ENCODE results near the gene PRDM16. TPM values are rescaled to one million over a fixed set of nuclear protein-coding genes. Genes with fewer than 3 reads are reported as not detected.

Gene PRDM16
- total RNA-seq, 1 donor from 2014 or later, result 5.6 TPM

GRCh38 chr1:3038571-3039181, 30.3 kb upstream of the PRDM16 start:
- peaks cover 2% of the 10 kb centered on the region for H3K27me3 ChIP-seq (ENCODE audit: control insufficient read depth, insufficient read depth, low read length)
- no peaks in the 10 kb centered on the region for H3K36me3 ChIP-seq (ENCODE audit: control insufficient read depth, insufficient read depth, low read length)
- TF ChIP-seq CTCF (IDR thresholded peaks at IDR 0.05; ENCODE audit: insufficient read depth, low read length, poor library complexity, severe bottlenecking), result no peak
- no peak overlapping the region for H3K4me3 ChIP-seq (ENCODE audit: low read depth, low read length)
- DNase-seq (ENCODE audit: low read depth), result no peak

GRCh38 chr1:3040004-3040403, 29.0 kb upstream of the PRDM16 start:
- no peak for DNase-seq (ENCODE audit: low read depth)
- Histone ChIP-seq H3K4me3 (ENCODE audit: low read depth, low read length) (no peak overlapping the region), H3K27me3 (ENCODE audit: control insufficient read depth, insufficient read depth, low read length) (peaks cover 2% of the 10 kb centered on the region), H3K36me3 (ENCODE audit: control insufficient read depth, insufficient read depth, low read length) (no peaks in the 10 kb centered on the region)
- TF ChIP-seq CTCF (IDR thresholded peaks at IDR 0.05; ENCODE audit: insufficient read depth, low read length, poor library complexity, severe bottlenecking), result no peak

GRCh38 chr1:3042481-3042880, 26.5 kb upstream of the PRDM16 start:
- no peak for TF ChIP-seq CTCF (IDR thresholded peaks at IDR 0.05; ENCODE audit: insufficient read depth, low read length, poor library complexity, severe bottlenecking)
- DNase-seq (ENCODE audit: low read depth), result no peak
- Histone ChIP-seq H3K27me3 (ENCODE audit: control insufficient read depth, insufficient read depth, low read length) (peaks cover 2% of the 10 kb centered on the region), H3K4me3 (ENCODE audit: low read depth, low read length) (no peak overlapping the region), H3K36me3 (ENCODE audit: control insufficient read depth, insufficient read depth, low read length) (no peaks in the 10 kb centered on the region)

GRCh38 chr1:3049164-3049563, 19.8 kb upstream of the PRDM16 start:
- no peak overlapping the region for H3K4me3 ChIP-seq (ENCODE audit: low read depth, low read length)
- TF ChIP-seq CTCF (IDR thresholded peaks at IDR 0.05; ENCODE audit: insufficient read depth, low read length, poor library complexity, severe bottlenecking), result no peak
- no peaks in the 10 kb centered on the region for H3K36me3 ChIP-seq (ENCODE audit: control insufficient read depth, insufficient read depth, low read length)
- DNase-seq (ENCODE audit: low read depth), result no peak
- no peaks in the 10 kb centered on the region for H3K27me3 ChIP-seq (ENCODE audit: control insufficient read depth, insufficient read depth, low read length)

- no peak for TF ChIP-seq CTCF (IDR thresholded peaks at IDR 0.05; ENCODE audit: insufficient read depth, low read length, poor library complexity, severe bottlenecking)
- Histone ChIP-seq H3K4me3 (ENCODE audit: low read depth, low read length) (no peak overlapping the region), H3K27me3 (ENCODE audit: control insufficient read depth, insufficient read depth, low read length) (no peaks in the 10 kb centered on the region), H3K36me3 (ENCODE audit: control insufficient read depth, insufficient read depth, low read length) (no peaks in the 10 kb centered on the region)
- no peak for DNase-seq (ENCODE audit: low read depth)
Measured at GRCh38 chr1:3049905-3050304, 19.1 kb upstream of the PRDM16 start.

GRCh38 chr1:3050603-3051002, 18.4 kb upstream of the PRDM16 start:
- H3K36me3 ChIP-seq (ENCODE audit: control insufficient read depth, insufficient read depth, low read length), result no peaks in the 10 kb centered on the region
- no peak overlapping the region for H3K4me3 ChIP-seq (ENCODE audit: low read depth, low read length)
- no peak for TF ChIP-seq CTCF (IDR thresholded peaks at IDR 0.05; ENCODE audit: insufficient read depth, low read length, poor library complexity, severe bottlenecking)
- no peaks in the 10 kb centered on the region for H3K27me3 ChIP-seq (ENCODE audit: control insufficient read depth, insufficient read depth, low read length)
- no peak for DNase-seq (ENCODE audit: low read depth)

All from kidney epithelial cell (primary cell).